Suprapubic skin (tissue), 4 donors: ENCODE results near the gene SLC26A8. TPM values are rescaled to one million over a fixed set of nuclear protein-coding genes. Genes with fewer than 3 reads are reported as not detected.
"Not testable (repeated sequence)": the region's sequence is repeated elsewhere in the genome, so short reads cannot be mapped to it uniquely, and the experiment has no call there.

Source experiments
- DNase-seq, 2 donors: peaks; one replicate each; pipeline ENCODE4 v3.0.0-alpha.2; 2019; ENCODE audit warnings: low spot score in 2 of 2
- H3K27ac ChIP-seq: fragments of 200-600 bp; sonication (generic); one replicate; pipeline ENCODE4 v1.5.1; 2019
- H3K27me3 ChIP-seq: fragments of 200-600 bp; sonication (generic); one replicate; pipeline ENCODE4 v1.5.1; 2019
- H3K36me3 ChIP-seq: fragments of 200-600 bp; sonication (generic); one replicate; pipeline ENCODE4 v1.5.1; 2019
- H3K4me1 ChIP-seq: fragments of 200-600 bp; sonication (generic); one replicate; pipeline ENCODE4 v1.5.1; 2019
- H3K4me3 ChIP-seq: fragments of 200-600 bp; sonication (generic); one replicate; pipeline ENCODE4 v1.5.1; 2019; ENCODE audit warnings: mild to moderate bottlenecking
- H3K9me3 ChIP-seq: fragments of 200-600 bp; sonication (generic); one replicate; pipeline ENCODE4 v1.5.1; 2019
- EP300 ChIP-seq: sonication (generic); formaldehyde crosslinking; IDR thresholded peaks from one replicate; pipeline ENCODE4 v1.6.1; 2017; ENCODE audit warnings: antibody characterized with exemption
- POLR2A ChIP-seq, 2 donors: fragments of 450-650 bp; IDR thresholded peaks; one replicate each; pipeline ENCODE4 v1.6.1; 2017; ENCODE audit warnings: antibody characterized with exemption in 2 of 2, mild to moderate bottlenecking in 2 of 2, moderate library complexity in 2 of 2
- POLR2AphosphoS5 ChIP-seq, 3 donors: sonication (generic); formaldehyde crosslinking; IDR thresholded peaks; one replicate each; pipeline ENCODE4 v1.6.1; 2017; ENCODE audit warnings: antibody characterized with exemption in 3 of 3
- WGBS: methylation state at CpG from one replicate; pipeline ENCODE4 v1.1.5; 2018; 5-methylcytosine and 5-hydroxymethylcytosine counted together
- total RNA-seq, 4 donors: library from RNA; depleted of rRNA; stranded (reverse); fragments of >200 nt; gene quantifications; one replicate each; pipeline ENCODE4 v1.1.0, GENCODE V29; 2016
- TF ChIP-seq, protein P1 (sequence below), 2 donors: fragments of 200-600 bp in 1 of 2; fragments of 450-650 bp in 1 of 2; sonication (generic) in 1 of 2; IDR thresholded peaks; one replicate each; pipeline ENCODE4 v1.5.1; 2016 to 2019; ENCODE audit warnings: antibody characterized with exemption in 2 of 2, mild to moderate bottlenecking in 1 of 2, moderate library complexity in 1 of 2

The SLC26A8 gene
- total RNA-seq, 4 donors from 2014 or later: not detected

GRCh38 chr6:35911871-35912653 is 112.4 kb downstream of the SLC26A8 start:
- Histone ChIP-seq H3K36me3 (peaks cover 18% of the 10 kb centered on the region), H3K4me1 (no peaks in the 10 kb centered on the region), H3K4me3 (no peak overlapping the region), H3K27me3 (no peaks in the 10 kb centered on the region), H3K9me3 (no peaks in the 10 kb centered on the region), H3K27ac (no peak overlapping the region)
- 95% methylated on average over 8 of the region's 8 CpGs for WGBS
- TF ChIP-seq EP300 (no peak), POLR2A (IDR thresholded peaks at IDR 0.05) (no peak), POLR2AphosphoS5 (IDR thresholded peaks at IDR 0.05) (no peak)
- TF ChIP-seq, protein P1, sequence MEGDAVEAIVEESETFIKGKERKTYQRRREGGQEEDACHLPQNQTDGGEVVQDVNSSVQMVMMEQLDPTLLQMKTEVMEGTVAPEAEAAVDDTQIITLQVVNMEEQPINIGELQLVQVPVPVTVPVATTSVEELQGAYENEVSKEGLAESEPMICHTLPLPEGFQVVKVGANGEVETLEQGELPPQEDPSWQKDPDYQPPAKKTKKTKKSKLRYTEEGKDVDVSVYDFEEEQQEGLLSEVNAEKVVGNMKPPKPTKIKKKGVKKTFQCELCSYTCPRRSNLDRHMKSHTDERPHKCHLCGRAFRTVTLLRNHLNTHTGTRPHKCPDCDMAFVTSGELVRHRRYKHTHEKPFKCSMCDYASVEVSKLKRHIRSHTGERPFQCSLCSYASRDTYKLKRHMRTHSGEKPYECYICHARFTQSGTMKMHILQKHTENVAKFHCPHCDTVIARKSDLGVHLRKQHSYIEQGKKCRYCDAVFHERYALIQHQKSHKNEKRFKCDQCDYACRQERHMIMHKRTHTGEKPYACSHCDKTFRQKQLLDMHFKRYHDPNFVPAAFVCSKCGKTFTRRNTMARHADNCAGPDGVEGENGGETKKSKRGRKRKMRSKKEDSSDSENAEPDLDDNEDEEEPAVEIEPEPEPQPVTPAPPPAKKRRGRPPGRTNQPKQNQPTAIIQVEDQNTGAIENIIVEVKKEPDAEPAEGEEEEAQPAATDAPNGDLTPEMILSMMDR (IDR thresholded peaks at IDR 0.05): no peak
- DNase-seq: no peak

DNA sequence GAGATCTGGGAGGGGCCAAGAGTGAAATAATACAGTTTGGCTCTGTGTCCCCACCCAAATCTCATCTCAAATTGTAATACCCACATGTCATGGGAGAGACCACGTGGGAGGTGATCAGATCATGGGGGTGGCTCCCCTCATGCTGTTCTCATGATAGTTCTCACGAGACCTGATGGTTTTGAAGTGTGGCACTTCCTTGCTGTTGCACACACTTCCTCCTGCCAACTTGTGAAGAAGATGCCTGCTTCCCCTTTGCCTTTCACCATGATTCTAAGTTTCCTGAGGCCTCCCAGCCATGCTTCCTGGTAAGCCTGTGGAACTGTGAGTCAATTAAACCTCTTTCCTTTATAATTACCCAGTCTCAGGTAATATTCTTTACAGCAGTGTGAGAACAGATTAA is 114.9 kb downstream of the SLC26A8 start:
- DNase-seq, H3K4me1 ChIP-seq, H3K9me3 ChIP-seq, H3K27me3 ChIP-seq, H3K27ac ChIP-seq, H3K4me3 ChIP-seq: not testable (repeated sequence)
- H3K36me3 ChIP-seq: peaks cover 14% of the 10 kb centered on the region
- whole genome bisulfite sequencing: 78% methylated on average over 2 of the region's 2 CpGs

- not testable (repeated sequence) for H3K4me3 ChIP-seq, H3K27ac ChIP-seq, H3K9me3 ChIP-seq, DNase-seq, H3K4me1 ChIP-seq, H3K27me3 ChIP-seq
- 99% methylated on average over 5 of the region's 5 CpGs for WGBS
- peaks cover 14% of the 10 kb centered on the region for H3K36me3 ChIP-seq
Measured at GRCh38 chr6:35908753-35909401, 115.6 kb downstream of the SLC26A8 start.

DNA sequence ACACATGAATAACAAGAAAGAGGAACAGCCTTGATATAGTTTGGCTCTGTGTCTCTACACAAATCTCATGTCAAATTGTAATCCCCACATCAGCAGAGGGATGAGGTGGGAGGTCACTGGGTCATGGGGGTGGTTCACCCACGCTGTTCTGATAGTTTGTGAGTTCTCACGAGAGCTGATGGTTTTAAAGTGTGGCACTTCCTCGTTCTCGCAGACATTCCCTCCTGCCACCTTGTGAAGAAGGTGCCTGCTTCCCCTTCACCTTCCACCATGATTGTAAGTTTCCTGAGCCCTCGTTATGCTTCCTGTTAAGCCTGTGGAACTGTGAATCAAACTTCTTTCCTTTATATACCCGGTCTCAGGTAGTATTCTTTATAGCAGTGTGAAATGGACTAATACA is 116.7 kb downstream of the SLC26A8 start:
- no peak overlapping the region for H3K27ac ChIP-seq
- DNase-seq: no peak
- H3K9me3 ChIP-seq: no peaks in the 10 kb centered on the region
- TF ChIP-seq, protein P1 (IDR thresholded peaks at IDR 0.05): no peak
- TF ChIP-seq EP300 (no peak), POLR2A (IDR thresholded peaks at IDR 0.05) (no peak), POLR2AphosphoS5 (IDR thresholded peaks at IDR 0.05) (no peak)
- H3K36me3 ChIP-seq: peaks cover 14% of the 10 kb centered on the region
- WGBS: 87% methylated on average over 6 of the region's 6 CpGs
- no peak overlapping the region for H3K4me3 ChIP-seq
- H3K27me3 ChIP-seq: no peaks in the 10 kb centered on the region
- no peaks in the 10 kb centered on the region for H3K4me1 ChIP-seq

DNA sequence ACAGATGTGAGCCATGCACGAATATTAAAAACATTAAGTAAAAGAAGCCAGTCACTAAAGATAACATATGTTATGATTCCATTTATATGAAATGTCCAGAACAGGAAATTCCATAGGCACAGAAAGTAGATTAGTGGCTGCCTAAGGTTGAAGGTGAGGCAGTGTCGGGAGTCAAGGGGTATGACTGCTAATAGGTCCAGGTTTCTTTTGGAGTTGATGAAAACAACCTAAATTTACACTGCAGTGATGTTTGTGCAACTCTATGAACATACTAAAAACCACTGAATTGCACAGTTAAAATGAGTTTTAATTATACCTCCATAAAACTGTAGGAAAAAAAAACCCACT is 118.0 kb downstream of the SLC26A8 start:
- Histone ChIP-seq H3K4me3 (no peak overlapping the region), H3K27me3 (no peaks in the 10 kb centered on the region), H3K27ac (no peak overlapping the region), H3K4me1 (no peaks in the 10 kb centered on the region), H3K9me3 (no peaks in the 10 kb centered on the region), H3K36me3 (peaks cover 4% of the 10 kb centered on the region)
- 80% methylated on average over 2 of the region's 2 CpGs for WGBS
- TF ChIP-seq POLR2A (IDR thresholded peaks at IDR 0.05) (no peak), EP300 (no peak), POLR2AphosphoS5 (IDR thresholded peaks at IDR 0.05) (no peak)
- TF ChIP-seq, protein P1 (IDR thresholded peaks at IDR 0.05): no peak
- DNase-seq: no peak

GRCh38 chr6:35905841-35906498 is 118.5 kb downstream of the SLC26A8 start:
- no peak for DNase-seq
- H3K27me3 ChIP-seq: no peaks in the 10 kb centered on the region
- H3K4me1 ChIP-seq: no peaks in the 10 kb centered on the region
- TF ChIP-seq EP300 (no peak), POLR2A (IDR thresholded peaks at IDR 0.05) (no peak), POLR2AphosphoS5 (IDR thresholded peaks at IDR 0.05) (no peak)
- TF ChIP-seq, protein P1 (IDR thresholded peaks at IDR 0.05): no peak
- no peaks in the 10 kb centered on the region for H3K36me3 ChIP-seq
- WGBS: 84% methylated on average over 8 of the region's 8 CpGs
- H3K9me3 ChIP-seq: no peaks in the 10 kb centered on the region
- H3K27ac ChIP-seq: no peak overlapping the region
- no peak overlapping the region for H3K4me3 ChIP-seq
